T-helper 2 cell treated with Interferon-gamma antibody and Interleukin-4, amounts not matched to agents 5 μg/mL and 100 μg/mL, for 36 hours (primary cell): ENCODE data around the gene SLC1A7.

Source experiments
- DNase-seq: peaks from one replicate; pipeline ENCODE4 v3.0.0; 2021; ENCODE audit warnings: low spot score
- H3K27ac Mint-ChIP-seq: one replicate; pipeline ENCODE4 v1.8.0; 2021; ENCODE audit warnings: mild to moderate bottlenecking, mixed read lengths
- H3K27me3 Mint-ChIP-seq: one replicate; pipeline ENCODE4 v1.8.0; 2021; ENCODE audit warnings: low read depth, mixed read lengths
- H3K36me3 Mint-ChIP-seq: one replicate; pipeline ENCODE4 v1.8.0; 2021; ENCODE audit warnings: low read depth, mixed read lengths
- H3K4me1 Mint-ChIP-seq: one replicate; pipeline ENCODE4 v1.8.0; 2021; ENCODE audit warnings: low read depth, mixed read lengths
- H3K4me3 Mint-ChIP-seq: one replicate; pipeline ENCODE4 v1.8.0; 2022; ENCODE audit warnings: mild to moderate bottlenecking, moderate library complexity, mixed read lengths
- H3K9me3 Mint-ChIP-seq: one replicate; pipeline ENCODE4 v1.8.0; 2021; ENCODE audit warnings: mixed read lengths

SLC1A7 gene

GRCh38 chr1:53080769-53081168 is 61.7 kb downstream of the SLC1A7 start:
- H3K27ac Mint-ChIP-seq, result no peak overlapping the region
- no peak overlapping the region for H3K4me3 Mint-ChIP-seq
- DNase-seq, result no peak
- no peaks in the 10 kb centered on the region for H3K36me3 Mint-ChIP-seq
- H3K4me1 Mint-ChIP-seq, result no peaks in the 10 kb centered on the region
- no peaks in the 10 kb centered on the region for H3K9me3 Mint-ChIP-seq
- no peaks in the 10 kb centered on the region for H3K27me3 Mint-ChIP-seq

GRCh38 chr1:53080041-53080440 is 62.4 kb downstream of the SLC1A7 start:
- Mint-ChIP-seq H3K27me3 (no peaks in the 10 kb centered on the region), H3K27ac (no peak overlapping the region)
- no peak for DNase-seq

GRCh38 chr1:53079251-53079650 is 63.2 kb downstream of the SLC1A7 start:
- Mint-ChIP-seq H3K36me3 (no peaks in the 10 kb centered on the region), H3K27ac (no peak overlapping the region), H3K9me3 (no peaks in the 10 kb centered on the region), H3K27me3 (no peaks in the 10 kb centered on the region), H3K4me3 (no peak overlapping the region), H3K4me1 (no peaks in the 10 kb centered on the region)
- no peak for DNase-seq

More at GRCh38 chr1:53080041-53080440, 62.4 kb downstream of the SLC1A7 start:
- Mint-ChIP-seq H3K36me3 (no peaks in the 10 kb centered on the region), H3K4me1 (no peaks in the 10 kb centered on the region), H3K9me3 (no peaks in the 10 kb centered on the region), H3K4me3 (no peak overlapping the region)

- Mint-ChIP-seq H3K4me1 (no peaks in the 10 kb centered on the region), H3K27me3 (no peaks in the 10 kb centered on the region), H3K27ac (no peak overlapping the region), H3K4me3 (no peak overlapping the region), H3K36me3 (no peaks in the 10 kb centered on the region), H3K9me3 (no peaks in the 10 kb centered on the region)
- no peak for DNase-seq
Measured at GRCh38 chr1:53078333-53079101, 63.9 kb downstream of the SLC1A7 start.

GRCh38 chr1:53077599-53077965 is 64.9 kb downstream of the SLC1A7 start:
- no peaks in the 10 kb centered on the region for H3K27me3 Mint-ChIP-seq
- H3K4me3 Mint-ChIP-seq, result no peak overlapping the region
- H3K27ac Mint-ChIP-seq, result no peak overlapping the region
- H3K4me1 Mint-ChIP-seq, result no peaks in the 10 kb centered on the region
- no peaks in the 10 kb centered on the region for H3K9me3 Mint-ChIP-seq
- no peaks in the 10 kb centered on the region for H3K36me3 Mint-ChIP-seq
- no peak for DNase-seq

GRCh38 chr1:53076721-53077598 is 65.5 kb downstream of the SLC1A7 start:
- no peak overlapping the region for H3K27ac Mint-ChIP-seq
- no peaks in the 10 kb centered on the region for H3K4me1 Mint-ChIP-seq
- no peaks in the 10 kb centered on the region for H3K36me3 Mint-ChIP-seq
- H3K9me3 Mint-ChIP-seq, result no peaks in the 10 kb centered on the region
- no peak overlapping the region for H3K4me3 Mint-ChIP-seq
- DNase-seq, result no peak
- no peaks in the 10 kb centered on the region for H3K27me3 Mint-ChIP-seq

- H3K4me3 Mint-ChIP-seq, result no peak overlapping the region
- no peak for DNase-seq
Measured at GRCh38 chr1:53076165-53076564, 66.3 kb downstream of the SLC1A7 start.

GRCh38 chr1:53075761-53076163 is 66.7 kb downstream of the SLC1A7 start:
- no peak overlapping the region for H3K4me3 Mint-ChIP-seq
- H3K36me3 Mint-ChIP-seq, result no peaks in the 10 kb centered on the region
- no peak overlapping the region for H3K27ac Mint-ChIP-seq
- H3K9me3 Mint-ChIP-seq, result no peaks in the 10 kb centered on the region
- no peaks in the 10 kb centered on the region for H3K27me3 Mint-ChIP-seq
- H3K4me1 Mint-ChIP-seq, result no peaks in the 10 kb centered on the region
- no peak for DNase-seq

More at GRCh38 chr1:53076165-53076564, 66.3 kb downstream of the SLC1A7 start:
- Mint-ChIP-seq H3K36me3 (no peaks in the 10 kb centered on the region), H3K27me3 (no peaks in the 10 kb centered on the region), H3K9me3 (no peaks in the 10 kb centered on the region), H3K27ac (no peak overlapping the region), H3K4me1 (no peaks in the 10 kb centered on the region)

- DNase-seq, result no peak
- Mint-ChIP-seq H3K9me3 (no peaks in the 10 kb centered on the region), H3K27me3 (no peaks in the 10 kb centered on the region), H3K4me1 (no peaks in the 10 kb centered on the region), H3K27ac (no peak overlapping the region), H3K4me3 (no peak overlapping the region), H3K36me3 (no peaks in the 10 kb centered on the region)
Measured at GRCh38 chr1:53075206-53075605, 67.2 kb downstream of the SLC1A7 start.

- no peak overlapping the region for H3K27ac Mint-ChIP-seq
- H3K27me3 Mint-ChIP-seq, result no peaks in the 10 kb centered on the region
- no peaks in the 10 kb centered on the region for H3K9me3 Mint-ChIP-seq
- no peak for DNase-seq
- no peaks in the 10 kb centered on the region for H3K4me1 Mint-ChIP-seq
- no peak overlapping the region for H3K4me3 Mint-ChIP-seq
- no peaks in the 10 kb centered on the region for H3K36me3 Mint-ChIP-seq
Measured at GRCh38 chr1:53074313-53075154, 67.9 kb downstream of the SLC1A7 start.

GRCh38 chr1:53073868-53074311 is 68.5 kb downstream of the SLC1A7 start:
- Mint-ChIP-seq H3K9me3 (no peaks in the 10 kb centered on the region), H3K27me3 (no peaks in the 10 kb centered on the region), H3K36me3 (no peaks in the 10 kb centered on the region), H3K27ac (no peak overlapping the region), H3K4me3 (no peak overlapping the region), H3K4me1 (no peaks in the 10 kb centered on the region)
- DNase-seq, result no peak

- H3K4me3 Mint-ChIP-seq, result no peak overlapping the region
- H3K27me3 Mint-ChIP-seq, result no peaks in the 10 kb centered on the region
- H3K9me3 Mint-ChIP-seq, result no peaks in the 10 kb centered on the region
- no peaks in the 10 kb centered on the region for H3K36me3 Mint-ChIP-seq
- H3K4me1 Mint-ChIP-seq, result no peaks in the 10 kb centered on the region
- no peak overlapping the region for H3K27ac Mint-ChIP-seq
- no peak for DNase-seq
Measured at GRCh38 chr1:53073287-53073686, 69.2 kb downstream of the SLC1A7 start.

GRCh38 chr1:53071915-53072314 is 70.5 kb downstream of the SLC1A7 start:
- Mint-ChIP-seq H3K27ac (no peak overlapping the region), H3K9me3 (no peaks in the 10 kb centered on the region), H3K4me3 (no peak overlapping the region), H3K27me3 (no peaks in the 10 kb centered on the region), H3K4me1 (no peaks in the 10 kb centered on the region), H3K36me3 (no peaks in the 10 kb centered on the region)
- no peak for DNase-seq
